Omental fat pad (tissue), 4 donors: ENCODE results near the gene PNPLA7. TPM values are rescaled to one million over a fixed set of nuclear protein-coding genes. Genes with fewer than 3 reads are reported as not detected.
"Not testable (repeated sequence)": the region's sequence is repeated elsewhere in the genome, so short reads cannot be mapped to it uniquely, and the experiment has no call there.

Experiments
- ATAC-seq: fragments of 150-250 bp; one replicate; pipeline ENCODE4 v1.9.1; 2016; ENCODE audit warnings: mild to moderate bottlenecking, moderate library complexity; ENCODE audit not compliant: low FRiP score
- DNase-seq: peaks from one replicate; pipeline ENCODE4 v3.0.0-alpha.2; 2019; ENCODE audit warnings: low spot score
- total RNA-seq, 4 donors: library from RNA; depleted of rRNA; stranded (reverse); fragments of >200 nt; gene quantifications; one replicate each; pipeline ENCODE4 v1.1.0, GENCODE V29; 2016
- TF ChIP-seq, protein P1 (sequence below), 3 donors: fragments of 450-650 bp; IDR thresholded peaks; one replicate each; pipeline ENCODE4 v1.5.1; 2016 to 2017; ENCODE audit warnings: antibody characterized with exemption in 3 of 3, mild to moderate bottlenecking in 3 of 3, moderate library complexity in 2 of 3

Gene PNPLA7
- total RNA-seq, 4 donors from 2014 or later = 7.1 to 23.1 (median 13.9) TPM

DNA sequence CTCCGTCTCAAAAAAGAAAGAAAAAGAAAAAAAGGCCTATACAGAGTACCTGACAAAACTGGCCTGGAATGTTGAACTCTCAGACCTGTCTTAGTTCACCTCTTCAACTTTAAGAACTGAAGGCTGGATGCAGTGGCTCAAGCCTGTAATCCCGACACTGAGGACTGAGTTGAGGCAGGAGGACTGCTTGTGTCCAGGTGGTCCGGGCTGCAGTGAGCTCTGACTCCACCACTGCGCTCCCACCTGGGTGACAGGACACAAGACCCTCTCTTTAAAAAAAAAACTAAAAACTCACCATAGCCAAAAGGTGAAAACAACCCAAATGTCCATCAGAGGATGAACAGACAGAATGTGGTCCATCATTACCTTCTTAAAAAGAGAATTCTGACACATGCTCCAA lies 7.9 kb upstream of the PNPLA7 start:
- TF ChIP-seq, protein P1, sequence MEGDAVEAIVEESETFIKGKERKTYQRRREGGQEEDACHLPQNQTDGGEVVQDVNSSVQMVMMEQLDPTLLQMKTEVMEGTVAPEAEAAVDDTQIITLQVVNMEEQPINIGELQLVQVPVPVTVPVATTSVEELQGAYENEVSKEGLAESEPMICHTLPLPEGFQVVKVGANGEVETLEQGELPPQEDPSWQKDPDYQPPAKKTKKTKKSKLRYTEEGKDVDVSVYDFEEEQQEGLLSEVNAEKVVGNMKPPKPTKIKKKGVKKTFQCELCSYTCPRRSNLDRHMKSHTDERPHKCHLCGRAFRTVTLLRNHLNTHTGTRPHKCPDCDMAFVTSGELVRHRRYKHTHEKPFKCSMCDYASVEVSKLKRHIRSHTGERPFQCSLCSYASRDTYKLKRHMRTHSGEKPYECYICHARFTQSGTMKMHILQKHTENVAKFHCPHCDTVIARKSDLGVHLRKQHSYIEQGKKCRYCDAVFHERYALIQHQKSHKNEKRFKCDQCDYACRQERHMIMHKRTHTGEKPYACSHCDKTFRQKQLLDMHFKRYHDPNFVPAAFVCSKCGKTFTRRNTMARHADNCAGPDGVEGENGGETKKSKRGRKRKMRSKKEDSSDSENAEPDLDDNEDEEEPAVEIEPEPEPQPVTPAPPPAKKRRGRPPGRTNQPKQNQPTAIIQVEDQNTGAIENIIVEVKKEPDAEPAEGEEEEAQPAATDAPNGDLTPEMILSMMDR (IDR thresholded peaks at IDR 0.05) = no peak
- DNase-seq = no peak
- no peak for ATAC-seq

- TF ChIP-seq, protein P1 (IDR thresholded peaks at IDR 0.05) = no peak
- DNase-seq (no peak), ATAC-seq (no peak)
Measured at GRCh38 chr9:137556069-137556838, 6.1 kb upstream of the PNPLA7 start.

DNA sequence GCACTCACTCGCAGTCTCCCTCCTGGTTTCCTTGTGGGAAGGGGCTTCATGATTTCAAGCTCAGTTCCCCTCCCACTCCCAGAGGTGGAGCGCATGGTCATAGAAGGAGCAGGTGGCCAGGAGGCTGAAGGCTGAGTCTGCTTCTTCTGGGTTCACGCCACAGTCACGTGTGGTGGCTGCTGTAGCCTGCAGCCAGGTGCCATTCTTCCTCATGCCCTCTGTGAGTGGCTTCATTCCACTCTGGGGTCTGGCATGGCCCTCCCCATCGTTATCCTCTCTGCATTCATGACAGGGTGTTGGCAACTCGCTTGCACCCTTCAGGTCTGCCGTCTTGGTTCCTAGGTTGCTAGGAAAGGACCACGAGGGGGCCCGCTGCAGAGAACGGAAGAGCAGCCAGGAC lies 5.0 kb upstream of the PNPLA7 start:
- no peak for ATAC-seq
- TF ChIP-seq, protein P1 (IDR thresholded peaks at IDR 0.05) = no peak
- DNase-seq = no peak

GRCh38 chr9:137554349-137554748 lies 4.1 kb upstream of the PNPLA7 start:
- DNase-seq (no peak), ATAC-seq (no peak)
- TF ChIP-seq, protein P1 (IDR thresholded peaks at IDR 0.05) = no peak

DNA sequence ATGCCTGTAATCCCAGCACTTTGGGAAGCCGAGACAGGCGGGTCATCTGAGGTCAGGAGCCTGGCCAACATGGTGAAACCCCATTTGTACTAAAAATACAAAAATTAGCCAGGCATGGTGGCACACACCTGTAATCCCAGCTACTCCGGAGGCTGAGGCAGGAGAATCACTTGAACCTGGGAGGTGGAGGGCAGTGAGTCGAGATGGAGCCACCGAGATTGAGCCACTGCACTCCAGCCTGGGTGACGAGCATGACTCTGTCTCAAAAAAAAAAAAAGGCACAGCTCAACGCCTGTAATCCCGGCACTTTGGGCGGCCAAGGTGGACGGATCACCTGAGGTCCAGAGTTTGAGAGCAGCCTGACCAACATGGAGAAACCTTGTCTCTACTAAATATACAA lies 3.5 kb upstream of the PNPLA7 start:
- DNase-seq, ATAC-seq: not testable (repeated sequence)

- ATAC-seq (peak; percentile 8), DNase-seq (no peak)
- TF ChIP-seq, protein P1 (IDR thresholded peaks at IDR 0.05) = no peak
Measured at GRCh38 chr9:137552022-137552768, 2.0 kb upstream of the PNPLA7 start.

DNA sequence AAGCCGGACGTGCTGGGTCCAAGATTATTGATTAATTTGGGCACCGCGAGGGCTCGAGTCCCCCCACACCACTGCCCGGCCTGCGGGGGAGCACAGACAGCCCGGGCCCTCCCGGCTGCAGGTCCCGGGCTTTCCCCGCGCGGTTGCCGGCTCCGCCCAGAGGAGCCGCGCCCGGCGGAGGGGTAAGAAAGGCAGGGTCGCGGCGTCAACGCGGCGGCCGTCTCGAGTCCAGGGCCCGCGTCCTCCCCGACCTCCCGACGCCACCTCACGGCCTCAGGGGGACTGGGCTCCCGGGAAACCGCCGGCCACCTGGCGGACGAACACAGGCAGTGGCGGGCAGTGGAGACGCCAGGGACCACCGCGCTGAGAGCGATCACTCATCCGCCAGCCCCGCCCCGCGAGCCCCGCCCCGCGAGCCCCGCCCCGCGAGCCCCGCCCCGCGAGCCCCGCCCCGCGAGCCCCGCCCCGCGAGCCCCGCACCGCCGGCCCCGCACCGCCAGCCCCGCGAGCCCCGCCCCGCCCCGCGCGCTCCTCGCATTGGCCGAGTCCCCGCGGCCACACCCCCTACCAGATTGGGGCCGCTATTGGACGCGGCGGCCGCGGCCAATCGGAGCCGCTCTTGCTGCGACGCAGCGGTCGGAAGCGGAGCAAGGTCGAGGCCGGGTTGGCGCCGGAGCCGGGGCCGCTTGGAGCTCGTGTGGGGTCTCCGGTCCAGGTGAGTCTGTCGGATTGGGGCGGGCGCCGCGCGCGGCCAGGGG lies 1.2 kb upstream of the PNPLA7 start, which contains the start of gene MRPL41:
TSS of gene MRPL41 (plus strand) at position 616 of the 758 bp plus-strand sequence. CDS start 203 bp downstream, outside the sequence.
- DNase-seq (peak; percentile 78), ATAC-seq (peak; percentile 84)
- TF ChIP-seq, protein P1 (IDR thresholded peaks at IDR 0.05) = peak in 1 of 3 donors; percentile 30

- not testable (repeated sequence) for ATAC-seq, DNase-seq
Measured at GRCh38 chr9:137550958-137551263, 709 bp upstream of the PNPLA7 start.
